ENCODE measurements around the gene PIGR. TPM values are rescaled to one million over a fixed set of nuclear protein-coding genes. Genes with fewer than 3 reads are reported as not detected.

PIGR gene
- total and polyA plus RNA-seq, 2 of the 8 experiments (the other 6 are each of a cell fraction or from before 2014, with no cell fraction given) = not detected

GRCh38 chr1:206916000-206916709 lies 30.1 kb downstream of the PIGR start:
- no peak overlapping the region for H2BK20ac ChIP-seq (ENCODE audit: low read length)
- 79% methylated on average over 7 of the region's 8 CpGs; no CpG with 5 or more reads in 1 of the 2 experiments for WGBS, 2 experiments (ENCODE audit: extremely low coverage in 1 of 2, insufficient coverage in 1 of 2, insufficient read length in 1 of 2, insufficient replicate concordance in 2 of 2, low coverage in 1 of 2, low lambda C conversion rate in 2 of 2, missing lambda C conversion rate in 1 of 2)
- H3K4me1 ChIP-seq (replicated peaks in 1 of 4; ENCODE audit: control insufficient read depth in 3 of 4, insufficient read depth in 4 of 4, low read length in 3 of 4) = no peaks in the 10 kb centered on the region
- H2BK15ac ChIP-seq (ENCODE audit: low read length) = no peak overlapping the region
- H3K9ac ChIP-seq (replicated peaks in 1 of 4; ENCODE audit: extremely low read depth in 1 of 4, low read depth in 3 of 4, low read length in 3 of 4) = no peak overlapping the region
- no peak overlapping the region for H2AK5ac ChIP-seq (ENCODE audit: low read depth, low read length)
- no peaks in the 10 kb centered on the region for H4K20me1 ChIP-seq (replicated peaks in 1 of 2; ENCODE audit: control insufficient read depth in 1 of 2, insufficient read depth in 2 of 2, low read length in 2 of 2)
- no peak overlapping the region for H3K4ac ChIP-seq (replicated peaks; ENCODE audit: insufficient read length, low read depth, low read length)
- FAIRE-seq (no peak), DNase-seq (ENCODE audit: low read depth in 1 of 2, low spot score in 2 of 2) (no peak)
- H3K27me3 ChIP-seq (replicated peaks in 1 of 4; ENCODE audit: control insufficient read depth in 3 of 4, extremely low read depth in 1 of 4, insufficient read depth in 3 of 4, low read length in 3 of 4) = no peaks in the 10 kb centered on the region
- no peak overlapping the region for H3K27ac ChIP-seq (ENCODE audit: low read depth, low read length)
- no peak overlapping the region for H3K23ac ChIP-seq (ENCODE audit: insufficient read length)
- H3K79me2 ChIP-seq (ENCODE audit: control insufficient read depth in 1 of 2, insufficient read depth in 2 of 2, low read length in 2 of 2) = no peaks in the 10 kb centered on the region
- no peaks in the 10 kb centered on the region for H3K9me3 ChIP-seq (ENCODE audit: insufficient read depth in 2 of 2, low read depth in 1 of 2, low read length in 1 of 2)
- H3K23me2 ChIP-seq (ENCODE audit: low read depth, low read length) = no peaks in the 10 kb centered on the region; the same call in 1 of the 2 replicates
- H4K5ac ChIP-seq (ENCODE audit: insufficient read length, low read depth, low read length) = no peak overlapping the region
- no peak overlapping the region; the same call in 1 of the 2 replicates for H4K8ac ChIP-seq (ENCODE audit: extremely low read depth, insufficient read depth, low read length)
- CTCF ChIA-PET (ENCODE audit: partially characterized antibody) = interaction anchor here (0.8 to 12.9 kb wide), 9 partner anchors 10 to 182 kb away, joined by 3 to 180 read pairs (median 6); no protein-coding TSS in a partner anchor
- H3K36me3 ChIP-seq (ENCODE audit: control insufficient read depth in 2 of 4, insufficient read depth in 4 of 4, low read length in 3 of 4) = no peaks in the 10 kb centered on the region
- TF ChIP-seq SP1 (IDR thresholded peaks at IDR 0.05; ENCODE audit: low read depth, low read length) (no peak), EZH2 (IDR thresholded peaks at IDR 0.05; ENCODE audit: low read depth, low read length, severe bottlenecking) (no peak), YY1 (IDR thresholded peaks at IDR 0.05; ENCODE audit: low read depth, low read length) (no peak), TCF12 (IDR thresholded peaks at IDR 0.05; ENCODE audit: low read depth, low read length) (no peak)
- no peak overlapping the region for H2AFZ ChIP-seq (ENCODE audit: low read length)
- POLR2A ChIA-PET (ENCODE audit: partially characterized antibody) = no interaction called here
- no peak overlapping the region for H2BK120ac ChIP-seq (replicated peaks; ENCODE audit: low read depth, low read length)
- H3K4me3 ChIP-seq (ENCODE audit: extremely low read depth in 1 of 4, insufficient read depth in 2 of 4, low read depth in 3 of 4, low read length in 4 of 4) = no peak overlapping the region
- no peak overlapping the region for H3K14ac ChIP-seq (ENCODE audit: insufficient read length)
- H2BK12ac ChIP-seq (ENCODE audit: low read depth, low read length) = no peak overlapping the region
- H3K56ac ChIP-seq (replicated peaks; ENCODE audit: insufficient read length, low read depth, low read length) = no peak overlapping the region
- H3K79me1 ChIP-seq (ENCODE audit: low read depth, low read length) = no peaks in the 10 kb centered on the region
- H3K4me2 ChIP-seq (ENCODE audit: insufficient read depth in 1 of 2, low read depth in 2 of 2, low read length in 2 of 2) = no peak overlapping the region
- no peak overlapping the region for H2BK5ac ChIP-seq (ENCODE audit: low read depth, low read length)
- H3K18ac ChIP-seq (ENCODE audit: extremely low read depth, low read length) = no peak overlapping the region
- no peak overlapping the region for H4K91ac ChIP-seq (replicated peaks; ENCODE audit: insufficient read length, low read length)
